GOT3 (cell line): Measurements from ENCODE around the gene CYFIP1.
A peak's percentile ranks its signal among the peaks of the same experiment; 100 is the strongest.

Source experiments
- DNase-seq: peaks from one replicate; lab custom pipeline; 2025; ENCODE audit warnings: mixed read lengths; lab: John Stamatoyannopoulos, UW

The CYFIP1 gene

DNA sequence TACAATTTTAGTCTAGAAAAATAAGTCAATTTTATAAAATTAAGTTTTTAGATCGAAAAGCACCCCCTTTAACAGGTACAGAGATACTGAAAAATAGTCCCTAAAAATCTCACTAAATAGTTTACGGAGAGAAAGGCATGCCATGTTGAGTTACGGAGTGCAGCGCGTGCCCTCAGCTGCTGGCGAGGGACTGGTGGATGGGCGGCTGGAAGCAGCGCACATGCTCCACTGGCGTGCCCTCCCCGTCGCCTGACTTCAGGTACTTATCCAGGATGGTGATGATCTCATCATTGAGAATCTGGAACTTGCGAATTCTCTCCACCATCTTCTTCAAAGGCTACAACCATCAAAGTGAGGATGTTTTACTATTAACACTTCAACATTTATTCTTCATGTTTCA lies 110.3 kb downstream of the CYFIP1 start:
- DNase-seq = no peak

DNA sequence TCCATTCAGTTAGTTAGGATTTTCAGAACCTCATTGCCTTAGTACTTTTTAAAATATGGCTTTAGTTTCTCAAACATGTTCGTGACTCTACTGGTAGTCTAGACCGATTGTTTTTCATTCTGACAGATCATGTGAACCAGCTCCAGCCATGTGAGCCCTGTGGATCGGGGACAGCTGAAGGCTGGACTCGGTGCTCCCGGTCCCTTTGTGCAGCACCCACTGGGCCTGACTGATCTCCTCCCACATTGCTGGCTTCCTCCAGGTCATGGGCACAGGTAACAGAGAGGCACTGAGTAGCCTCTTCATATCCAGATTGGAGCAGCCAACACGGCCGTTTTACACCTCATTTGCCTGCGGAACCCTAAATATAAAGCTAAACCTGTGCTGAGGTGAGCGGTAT lies 111.2 kb downstream of the CYFIP1 start:
- DNase-seq = no peak

DNA sequence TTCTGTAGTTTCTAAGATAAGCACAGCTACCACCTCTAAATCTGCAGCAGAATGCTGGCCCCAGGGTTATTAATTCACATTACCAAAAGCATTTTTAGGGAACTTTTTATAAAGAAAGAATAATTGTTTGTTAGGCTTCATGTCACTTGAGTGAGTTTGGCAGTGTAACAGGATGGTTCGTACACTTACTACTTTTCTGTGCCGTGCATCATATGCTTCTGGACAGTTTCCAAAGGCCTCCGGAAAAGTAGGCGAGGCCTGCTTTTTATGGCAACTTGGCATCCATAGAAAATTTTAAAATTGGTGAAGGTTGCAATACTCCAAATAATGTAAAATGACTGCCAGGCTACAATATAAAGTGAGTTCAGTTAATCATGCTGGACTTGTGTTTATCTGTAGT lies 111.7 kb downstream of the CYFIP1 start:
- no peak for DNase-seq

DNA sequence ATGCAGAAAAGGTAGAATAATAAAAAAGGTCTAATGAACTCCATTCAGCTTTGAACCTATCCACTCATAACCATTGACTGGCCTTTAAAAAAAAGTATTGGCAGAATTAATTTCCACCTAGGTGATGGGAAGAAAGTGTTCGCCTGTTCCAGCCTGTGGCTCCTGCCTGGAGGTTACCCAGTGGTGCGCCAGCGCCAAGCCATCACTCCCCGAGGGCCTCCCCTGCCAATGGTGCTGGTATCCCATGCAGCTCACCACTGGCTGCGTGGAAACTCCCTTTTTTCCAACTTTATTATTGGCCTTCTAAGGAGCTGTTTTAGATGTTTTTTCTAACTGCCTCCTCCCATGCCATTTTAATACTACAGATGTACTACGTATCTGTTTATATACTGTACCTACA lies 112.3 kb downstream of the CYFIP1 start:
- no peak for DNase-seq

DNA sequence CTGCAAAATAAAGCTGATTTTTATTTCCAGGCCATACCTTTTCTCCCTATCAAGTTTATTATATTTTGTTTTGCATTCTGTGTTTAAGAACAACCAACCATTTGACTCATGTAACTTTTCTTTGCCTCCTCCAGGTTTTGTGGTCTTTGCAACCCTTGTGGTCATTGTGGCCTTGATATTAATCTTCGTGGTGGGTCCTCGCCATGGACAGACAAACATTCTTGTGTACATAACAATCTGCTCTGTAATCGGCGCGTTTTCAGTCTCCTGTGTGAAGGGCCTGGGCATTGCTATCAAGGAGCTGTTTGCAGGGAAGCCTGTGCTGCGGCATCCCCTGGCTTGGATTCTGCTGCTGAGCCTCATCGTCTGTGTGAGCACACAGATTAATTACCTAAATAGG lies 114.1 kb downstream of the CYFIP1 start:
- DNase-seq = no peak

DNA sequence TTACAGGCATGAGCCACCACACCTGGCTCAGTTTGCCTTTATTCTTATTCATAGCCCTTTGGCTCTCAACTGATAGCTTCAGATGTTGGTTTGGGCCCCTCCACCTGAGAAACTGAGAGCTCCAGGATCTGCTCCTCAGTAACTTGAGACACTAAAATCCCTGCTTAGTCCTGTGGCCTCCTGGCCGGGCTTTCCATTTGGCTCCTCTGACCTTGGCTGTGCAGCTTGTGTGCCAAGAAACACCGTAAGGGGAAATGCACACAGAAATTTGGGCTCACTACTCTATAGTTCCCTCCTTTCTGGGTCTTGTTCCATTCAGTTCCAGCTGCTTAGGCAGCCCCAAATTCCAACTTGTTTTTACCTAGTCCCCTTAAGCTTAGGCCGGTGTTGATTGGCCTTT lies 116.8 kb downstream of the CYFIP1 start:
- no peak for DNase-seq

DNA sequence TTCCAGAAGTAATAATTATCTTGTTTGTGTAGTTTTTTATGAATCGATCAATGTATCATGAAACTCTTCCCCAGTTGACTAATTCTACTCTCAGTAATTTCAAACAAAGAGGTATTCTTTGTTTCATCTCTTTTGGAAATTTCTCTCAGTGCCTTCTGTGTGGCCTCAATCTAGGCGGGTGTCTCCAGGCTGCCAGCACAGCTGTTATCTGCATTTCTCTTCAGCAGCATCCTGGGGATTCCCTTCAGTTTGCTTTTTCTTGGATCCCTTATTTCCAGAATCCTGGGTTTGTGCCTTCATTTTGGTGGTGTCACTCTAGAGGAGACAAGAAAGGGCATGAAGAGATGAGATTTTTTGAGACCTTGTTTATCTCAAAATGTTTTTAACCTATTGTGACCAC lies 119.0 kb downstream of the CYFIP1 start:
- no peak for DNase-seq

DNA sequence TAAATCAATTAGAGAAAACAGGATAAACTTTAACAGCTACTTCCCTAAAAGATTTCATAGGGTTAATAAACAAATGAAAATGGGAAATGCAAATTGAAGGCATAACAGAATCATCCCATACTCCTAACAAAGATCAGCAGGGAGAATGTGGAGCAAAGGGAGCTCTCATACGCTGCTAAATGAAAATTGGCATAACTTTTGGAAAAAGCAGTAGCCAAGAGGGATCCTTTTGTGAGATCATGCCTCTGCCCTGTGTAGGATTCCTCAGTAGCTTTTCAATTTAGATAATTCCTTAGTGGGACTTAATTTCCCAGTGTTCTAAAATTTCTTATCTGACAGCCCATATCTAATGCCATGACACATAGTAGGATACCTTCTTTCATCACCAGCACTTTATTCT lies 123.5 kb downstream of the CYFIP1 start:
- DNase-seq = no peak

DNA sequence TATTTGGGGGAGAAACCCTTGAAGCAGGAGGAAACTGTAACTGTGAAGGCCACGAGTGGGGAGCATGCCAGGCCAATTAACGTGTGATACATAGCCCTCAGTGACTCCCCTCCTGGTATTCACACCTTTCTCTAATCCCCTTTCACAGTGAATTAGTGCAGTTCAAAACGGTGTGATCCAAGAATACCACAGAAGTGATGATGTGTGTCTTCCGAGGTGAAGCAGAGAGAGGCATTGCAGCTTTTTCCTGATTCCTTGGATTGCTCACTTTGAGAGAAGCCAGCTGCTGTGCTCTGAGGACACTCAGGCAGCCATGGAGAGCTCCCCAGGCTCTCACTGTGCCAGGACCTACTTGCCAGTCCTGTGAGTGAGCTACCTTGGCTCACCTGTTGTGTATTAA lies 124.4 kb downstream of the CYFIP1 start:
- no peak for DNase-seq

DNA sequence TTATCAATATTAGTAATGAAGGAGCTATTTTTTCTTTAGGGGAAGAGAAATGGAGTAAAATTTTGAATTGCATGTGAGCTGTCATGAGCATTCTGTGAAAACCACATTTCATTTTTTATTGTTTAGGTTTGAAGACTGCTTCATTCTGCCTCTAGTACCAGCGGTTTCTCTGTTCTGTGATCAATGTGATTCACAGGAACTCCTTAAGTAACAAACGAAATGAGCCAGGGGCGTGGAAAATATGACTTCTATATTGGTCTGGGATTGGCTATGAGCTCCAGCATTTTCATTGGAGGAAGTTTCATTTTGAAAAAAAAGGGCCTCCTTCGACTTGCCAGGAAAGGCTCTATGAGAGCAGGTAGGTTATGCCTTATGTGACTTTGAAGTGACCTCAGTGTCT lies 128.7 kb downstream of the CYFIP1 start:
- no peak for DNase-seq

DNA sequence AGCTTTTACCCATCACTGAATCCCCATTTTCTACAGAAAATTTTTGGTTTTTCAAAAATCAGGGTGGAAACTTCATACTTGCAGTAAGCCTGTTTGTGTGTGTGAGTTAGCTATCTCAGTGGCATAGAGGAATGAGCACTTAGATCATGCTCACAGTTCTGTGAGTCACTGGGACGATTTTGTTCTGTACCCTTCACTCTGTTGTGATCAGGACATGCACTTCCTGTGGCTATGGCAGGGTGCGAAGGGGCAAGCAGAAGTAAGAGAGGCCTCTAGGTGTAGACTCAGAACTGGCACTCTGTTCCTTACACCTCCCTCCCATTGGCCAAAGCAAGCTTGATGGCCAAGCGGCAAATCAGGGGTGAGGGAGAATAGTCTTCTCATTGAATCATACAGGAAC lies 130.1 kb downstream of the CYFIP1 start:
- no peak for DNase-seq

DNA sequence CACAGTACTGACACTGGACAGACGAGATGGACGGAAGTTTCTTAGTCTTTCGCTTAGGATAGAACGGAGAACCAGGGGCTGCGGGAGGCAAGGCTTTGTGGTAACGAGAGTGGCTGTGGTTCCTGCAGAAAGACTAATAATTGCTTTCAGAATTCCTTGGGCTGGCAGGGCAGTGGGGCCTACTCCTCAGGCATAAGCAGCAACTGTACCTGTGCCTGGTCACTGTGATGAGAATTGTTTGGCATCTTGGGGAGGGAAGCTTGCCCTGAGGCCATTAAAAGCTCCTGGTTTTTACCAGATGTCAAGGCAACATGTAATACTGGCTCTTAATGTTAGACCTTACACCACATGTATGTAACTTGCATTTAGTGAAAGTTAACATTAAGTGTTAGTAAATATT lies 134.1 kb downstream of the CYFIP1 start:
- DNase-seq = no peak

DNA sequence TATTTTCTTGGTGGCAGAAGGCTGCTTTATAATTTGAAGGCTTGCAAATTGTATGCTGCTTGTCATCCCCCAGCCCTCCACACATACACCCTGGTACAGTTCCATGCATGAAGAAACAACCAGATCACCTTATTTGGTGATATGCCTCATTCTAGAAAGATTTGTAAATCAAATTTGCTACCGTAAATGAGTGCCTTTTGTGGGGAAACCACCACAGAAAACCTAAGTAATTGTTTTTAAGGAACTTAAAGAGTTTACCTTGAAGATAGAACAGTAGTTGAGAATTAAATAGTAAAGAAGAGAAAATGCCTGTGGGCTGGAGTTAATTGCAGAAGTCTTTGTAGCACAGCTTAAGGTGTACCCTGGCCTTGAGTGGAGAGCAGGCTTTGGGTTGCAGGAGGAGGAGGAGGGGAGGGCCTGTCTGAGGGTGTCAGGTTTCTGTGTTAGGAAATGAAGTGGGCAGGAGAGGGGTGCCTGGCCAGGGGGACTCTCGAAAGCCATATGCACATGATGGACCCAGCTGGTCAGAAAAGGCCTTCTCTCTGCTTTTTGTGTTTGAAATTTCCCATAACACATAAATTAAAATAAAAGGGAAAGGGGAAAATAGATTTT lies 134.8 kb downstream of the CYFIP1 start:
- no peak for DNase-seq

DNA sequence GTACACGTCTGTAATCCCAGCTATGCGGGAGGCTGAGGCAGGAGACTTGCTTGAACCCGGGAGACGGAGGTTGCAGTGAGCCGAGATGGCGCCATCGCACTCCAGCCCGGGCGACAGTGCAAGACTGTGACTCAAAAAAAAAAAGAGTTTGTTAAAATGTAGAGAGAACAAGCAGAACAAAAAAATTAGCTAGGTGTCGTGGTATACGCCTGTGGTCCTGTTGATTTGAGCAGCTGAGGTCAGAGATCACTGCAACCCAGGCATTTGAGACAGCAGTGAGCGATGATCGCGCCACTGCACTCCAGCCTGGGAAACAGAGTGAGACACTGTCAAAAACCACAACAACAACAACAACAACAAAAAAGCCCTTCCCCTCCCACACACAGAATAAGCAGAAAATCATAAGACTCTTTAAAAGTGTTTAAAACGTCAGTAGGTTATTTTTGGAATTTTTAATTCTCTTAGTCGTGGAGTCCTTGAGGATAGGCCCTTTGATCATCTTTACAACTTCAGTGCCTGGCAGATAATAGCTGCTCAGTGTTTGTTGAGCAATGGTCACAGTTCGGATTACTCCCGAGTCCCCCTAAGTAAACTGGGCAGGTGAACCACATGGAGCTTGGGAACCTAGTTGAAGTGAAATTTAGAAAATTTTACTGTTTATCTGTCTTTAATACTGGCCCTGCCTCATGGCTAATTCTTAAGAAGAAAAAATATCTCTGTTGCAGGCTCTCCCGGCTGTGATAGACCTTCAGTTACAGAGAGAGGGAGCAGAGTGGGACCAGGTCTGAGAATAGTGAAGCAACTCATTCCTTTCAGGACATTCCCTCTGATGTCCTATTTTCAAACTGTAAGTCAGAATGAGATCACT lies 135.5 kb downstream of the CYFIP1 start:
- DNase-seq = no peak

DNA sequence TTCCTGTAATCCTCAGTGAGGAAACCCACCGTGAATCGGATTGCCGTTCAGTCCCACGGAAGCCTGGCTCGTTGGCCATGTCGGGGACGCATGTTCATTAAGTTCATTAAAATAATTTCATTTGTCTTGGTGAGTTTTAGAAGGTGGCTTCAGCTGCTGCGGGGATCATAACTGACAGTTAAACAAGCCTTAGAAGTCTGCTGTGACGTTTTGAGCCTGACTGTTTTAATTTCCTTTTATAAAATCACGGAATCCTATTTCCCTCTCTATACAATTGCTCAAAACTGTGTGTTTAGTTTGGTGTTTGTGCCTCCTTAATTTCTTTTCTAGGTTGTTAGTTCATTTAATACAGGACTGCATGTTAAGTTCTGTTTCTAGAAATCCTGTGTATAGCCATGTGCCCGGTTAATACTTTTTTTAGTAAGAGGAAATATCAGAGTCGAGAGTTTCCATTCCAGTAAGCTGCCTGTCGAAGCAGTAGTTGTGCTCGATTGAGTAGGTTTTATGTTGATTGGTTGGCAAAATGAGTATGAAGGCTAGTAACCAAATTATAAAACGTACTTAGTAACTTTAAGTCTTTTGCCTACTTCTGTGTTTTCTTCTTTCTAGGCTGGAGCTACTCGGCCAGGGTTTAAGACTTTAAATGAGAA lies 141.0 kb downstream of the CYFIP1 start:
- no peak for DNase-seq

DNA sequence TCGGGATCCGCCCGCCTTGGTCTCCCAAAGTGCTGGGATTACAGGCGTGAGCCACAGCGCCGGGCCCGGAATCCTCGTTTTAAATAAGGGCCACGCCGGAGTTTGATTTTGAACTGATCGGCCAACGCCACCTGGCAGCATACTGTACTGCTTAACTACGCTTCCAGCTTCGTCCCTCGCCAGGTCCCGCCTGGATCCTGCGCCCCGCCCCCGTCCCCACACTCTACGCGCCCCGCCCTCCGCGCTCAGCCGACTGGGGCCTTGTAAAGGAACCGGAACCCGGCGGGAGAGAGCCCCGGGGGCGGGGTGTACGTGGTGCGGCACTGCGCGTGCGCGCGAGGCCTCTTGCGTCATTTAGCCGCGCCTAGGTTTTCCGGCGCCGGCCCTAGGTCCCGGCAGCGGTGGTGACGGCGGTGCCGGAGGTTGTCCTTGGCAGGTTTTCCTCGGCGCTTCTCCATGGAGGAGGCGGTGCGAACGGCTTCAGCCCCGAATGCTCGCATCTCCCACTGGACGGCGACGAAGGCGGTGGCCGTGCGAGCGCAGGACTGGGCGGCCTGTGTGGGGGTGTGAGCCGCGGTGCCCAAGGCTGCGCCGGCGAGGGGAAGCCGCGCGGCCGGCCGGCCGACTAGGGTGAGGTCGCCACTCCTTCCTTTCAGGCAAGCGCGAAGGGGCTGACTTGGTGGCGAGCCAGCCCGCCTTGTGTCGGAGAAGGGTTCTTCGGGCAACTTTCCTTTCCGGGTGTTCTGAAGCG lies 141.7 kb downstream of the CYFIP1 start, which contains the start of gene NIPA2:
TSS of gene NIPA2 (plus strand) at position 375 of the 751 bp plus-strand sequence. CDS start 13,066 bp downstream, outside the sequence.
- peak; percentile 98 for DNase-seq

DNA sequence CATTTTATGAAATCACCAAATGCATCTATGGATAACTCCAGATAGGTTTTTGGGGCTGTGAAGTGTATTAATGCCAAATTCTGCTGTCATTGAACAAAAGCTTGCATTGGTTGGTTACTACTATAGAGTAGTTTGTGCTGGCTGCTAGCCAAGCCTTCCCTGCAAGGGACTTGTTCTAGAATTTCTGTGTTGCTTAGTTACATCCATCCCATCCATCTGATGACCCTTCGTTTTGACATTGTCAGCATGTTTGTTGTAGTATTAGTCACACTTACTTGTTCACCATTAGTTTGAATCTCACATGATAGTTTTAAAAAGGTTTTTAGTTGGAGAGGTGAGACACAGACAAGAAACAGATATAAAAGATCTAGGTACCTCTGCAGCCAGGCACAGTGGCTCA lies 148.7 kb downstream of the CYFIP1 start:
- DNase-seq = no peak

DNA sequence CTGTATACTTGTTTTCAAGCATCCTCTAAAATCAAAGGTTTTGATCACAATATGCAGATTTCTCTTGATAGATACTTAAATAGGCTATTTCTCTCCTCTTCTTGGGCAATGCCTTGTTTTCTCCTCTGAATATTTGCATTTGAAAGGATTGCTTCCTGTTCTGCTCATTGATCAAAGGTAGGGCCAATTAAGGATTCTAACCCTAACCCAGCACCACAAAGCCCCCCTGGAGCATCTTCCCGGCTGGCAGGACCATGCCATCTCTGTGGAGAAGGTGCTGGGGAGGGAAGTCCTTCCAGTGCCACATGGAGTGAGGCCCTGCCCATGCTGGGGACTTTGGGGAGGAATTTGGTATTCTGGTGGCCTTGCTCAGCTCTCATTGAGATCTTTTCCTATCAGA lies 153.0 kb downstream of the CYFIP1 start:
- DNase-seq = no peak

DNA sequence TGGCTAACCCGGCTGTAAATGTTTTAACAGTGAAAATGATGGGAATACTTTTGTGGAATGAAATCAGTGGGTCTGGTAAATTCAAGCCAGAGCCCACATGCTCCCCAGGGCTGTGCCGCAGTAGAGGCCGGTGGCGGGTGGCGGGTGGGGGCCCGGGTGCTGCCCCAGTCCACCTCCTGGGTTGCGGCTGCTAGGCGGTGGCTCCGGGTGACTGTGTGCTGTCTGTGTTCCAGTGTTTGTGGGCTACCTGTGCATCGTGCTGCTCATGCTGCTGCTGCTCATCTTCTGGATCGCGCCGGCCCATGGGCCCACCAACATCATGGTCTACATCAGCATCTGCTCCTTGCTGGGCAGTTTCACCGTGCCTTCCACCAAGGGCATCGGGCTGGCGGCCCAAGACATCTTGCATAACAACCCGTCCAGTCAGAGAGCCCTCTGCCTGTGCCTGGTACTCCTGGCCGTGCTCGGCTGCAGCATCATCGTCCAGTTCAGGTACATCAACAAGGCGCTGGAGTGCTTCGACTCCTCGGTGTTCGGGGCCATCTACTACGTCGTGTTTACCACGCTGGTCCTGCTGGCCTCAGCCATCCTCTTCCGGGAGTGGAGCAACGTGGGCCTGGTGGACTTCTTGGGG lies 156.6 kb downstream of the CYFIP1 start:
- DNase-seq = no peak

DNA sequence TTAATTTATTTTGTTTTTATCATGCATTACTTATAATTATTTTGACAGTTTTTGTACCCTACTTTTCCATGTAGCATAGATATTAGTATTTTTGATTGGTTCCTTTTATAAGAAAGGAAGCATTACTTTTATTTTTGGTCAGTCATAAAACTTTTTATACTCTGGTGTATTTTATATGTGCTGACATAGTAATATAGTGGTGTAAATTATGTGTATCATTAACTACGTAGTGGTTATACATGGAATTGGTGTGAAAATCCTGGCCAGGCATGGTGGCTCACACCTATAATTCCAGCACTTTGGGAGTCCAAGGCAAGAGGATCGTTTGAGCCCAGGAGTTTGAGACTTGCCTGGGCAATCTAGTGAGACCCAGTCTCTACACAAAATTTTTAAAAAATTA lies 160.5 kb downstream of the CYFIP1 start:
- DNase-seq = no peak
